Measurements from ENCODE around the gene GFI1. TPM values are rescaled to one million over a fixed set of nuclear protein-coding genes. Genes with fewer than 3 reads are reported as not detected.

The GFI1 gene
- total and polyA plus RNA-seq, 2 of the 13 experiments (the other 11 are each of a cell fraction or from before 2014, with no cell fraction given): 10.3 to 10.5 TPM

DNA sequence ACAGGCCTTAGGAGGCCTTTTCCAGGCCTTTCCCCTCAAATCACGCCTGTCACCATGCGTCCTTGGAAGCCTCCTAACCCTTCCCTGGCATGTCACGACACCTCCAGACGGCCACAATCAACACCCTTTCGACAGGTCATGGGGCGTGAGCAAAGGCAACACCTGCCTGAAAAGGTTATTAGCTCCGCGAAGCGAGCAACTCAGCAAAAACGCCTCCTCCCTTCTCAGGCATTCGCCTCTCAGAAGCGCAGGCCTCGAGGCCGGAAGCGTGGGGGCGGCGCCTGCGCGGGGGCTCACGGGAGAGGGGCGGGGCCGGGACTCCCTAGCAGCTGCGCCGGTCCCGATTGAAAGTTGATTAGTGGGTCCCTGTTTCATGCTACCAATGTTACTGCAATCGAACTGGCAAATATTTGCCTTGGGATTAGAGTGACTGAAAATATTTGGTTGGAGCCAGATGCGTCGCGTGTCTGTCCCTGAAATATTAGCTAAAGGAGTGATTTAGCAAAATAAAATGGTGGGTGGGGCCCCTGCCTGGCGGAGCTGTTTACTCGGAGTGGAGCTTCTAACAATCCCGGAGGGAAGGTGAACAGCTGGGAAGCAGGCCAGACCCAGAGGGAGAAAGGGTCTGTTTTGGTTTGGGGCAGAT, 44.9 kb downstream of the GFI1 start (continued):
- TF ChIP-seq, protein P1, sequence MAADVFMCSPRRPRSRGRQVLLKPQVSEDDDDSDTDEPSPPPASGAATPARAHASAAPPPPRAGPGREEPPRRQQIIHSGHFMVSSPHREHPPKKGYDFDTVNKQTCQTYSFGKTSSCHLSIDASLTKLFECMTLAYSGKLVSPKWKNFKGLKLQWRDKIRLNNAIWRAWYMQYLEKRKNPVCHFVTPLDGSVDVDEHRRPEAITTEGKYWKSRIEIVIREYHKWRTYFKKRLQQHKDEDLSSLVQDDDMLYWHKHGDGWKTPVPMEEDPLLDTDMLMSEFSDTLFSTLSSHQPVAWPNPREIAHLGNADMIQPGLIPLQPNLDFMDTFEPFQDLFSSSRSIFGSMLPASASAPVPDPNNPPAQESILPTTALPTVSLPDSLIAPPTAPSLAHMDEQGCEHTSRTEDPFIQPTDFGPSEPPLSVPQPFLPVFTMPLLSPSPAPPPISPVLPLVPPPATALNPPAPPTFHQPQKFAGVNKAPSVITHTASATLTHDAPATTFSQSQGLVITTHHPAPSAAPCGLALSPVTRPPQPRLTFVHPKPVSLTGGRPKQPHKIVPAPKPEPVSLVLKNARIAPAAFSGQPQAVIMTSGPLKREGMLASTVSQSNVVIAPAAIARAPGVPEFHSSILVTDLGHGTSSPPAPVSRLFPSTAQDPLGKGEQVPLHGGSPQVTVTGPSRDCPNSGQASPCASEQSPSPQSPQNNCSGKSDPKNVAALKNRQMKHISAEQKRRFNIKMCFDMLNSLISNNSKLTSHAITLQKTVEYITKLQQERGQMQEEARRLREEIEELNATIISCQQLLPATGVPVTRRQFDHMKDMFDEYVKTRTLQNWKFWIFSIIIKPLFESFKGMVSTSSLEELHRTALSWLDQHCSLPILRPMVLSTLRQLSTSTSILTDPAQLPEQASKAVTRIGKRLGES (CRISPR knock-in tag; IDR thresholded peaks at IDR 0.05; ENCODE audit: borderline replicate concordance): no peak

- ATAC-seq: no peak
- POLR2A ChIA-PET: interaction anchor here (0.9 to 2.1 kb wide), 9 partner anchors 9 to 390 kb away, joined by 3 to 24 read pairs (median 4); partner anchors contain the start of genes EVI5, GFI1, GLMN and RPAP2
- no peak for TF ChIP-seq ISX (CRISPR knock-in tag; conservative IDR thresholded peaks at IDR 0.05)
- no peak for TF ChIP-seq EP300 (IDR thresholded peaks at IDR 0.05; ENCODE audit: low read depth in 2 of 2, low read length in 2 of 2)
- no peak for TF ChIP-seq EP300 (CRISPR knock-in tag; IDR thresholded peaks at IDR 0.05; ENCODE audit: borderline replicate concordance)
- TF ChIP-seq HNRNPK (IDR thresholded peaks at IDR 0.05; ENCODE audit: low read depth, low read length, poor library complexity, severe bottlenecking): peak; percentile 46
- TF ChIP-seq PCBP2 (optimal IDR thresholded peaks at IDR 0.05; ENCODE audit: low read depth, low read length, poor library complexity, severe bottlenecking): peak; percentile 51
- TF ChIP-seq, protein P2, sequence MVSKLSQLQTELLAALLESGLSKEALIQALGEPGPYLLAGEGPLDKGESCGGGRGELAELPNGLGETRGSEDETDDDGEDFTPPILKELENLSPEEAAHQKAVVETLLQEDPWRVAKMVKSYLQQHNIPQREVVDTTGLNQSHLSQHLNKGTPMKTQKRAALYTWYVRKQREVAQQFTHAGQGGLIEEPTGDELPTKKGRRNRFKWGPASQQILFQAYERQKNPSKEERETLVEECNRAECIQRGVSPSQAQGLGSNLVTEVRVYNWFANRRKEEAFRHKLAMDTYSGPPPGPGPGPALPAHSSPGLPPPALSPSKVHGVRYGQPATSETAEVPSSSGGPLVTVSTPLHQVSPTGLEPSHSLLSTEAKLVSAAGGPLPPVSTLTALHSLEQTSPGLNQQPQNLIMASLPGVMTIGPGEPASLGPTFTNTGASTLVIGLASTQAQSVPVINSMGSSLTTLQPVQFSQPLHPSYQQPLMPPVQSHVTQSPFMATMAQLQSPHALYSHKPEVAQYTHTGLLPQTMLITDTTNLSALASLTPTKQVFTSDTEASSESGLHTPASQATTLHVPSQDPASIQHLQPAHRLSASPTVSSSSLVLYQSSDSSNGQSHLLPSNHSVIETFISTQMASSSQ (IDR thresholded peaks at IDR 0.05; ENCODE audit: low read depth): no peak
- TF ChIP-seq, protein P2 (CRISPR knock-in tag; IDR thresholded peaks at IDR 0.05; ENCODE audit: borderline replicate concordance): no peak
- TF ChIP-seq ZNF160 (CRISPR knock-in tag; IDR thresholded peaks at IDR 0.05): no peak
- TF ChIP-seq ZNF124 (CRISPR knock-in tag; IDR thresholded peaks at IDR 0.05): 0 out of 2 replicates have a peak, but pooled peaks have one; percentile 7
- 0 out of 2 replicates have a peak, but pooled peaks have one; percentile 24 for TF ChIP-seq POGK (CRISPR knock-in tag; conservative IDR thresholded peaks at IDR 0.05)
- TF ChIP-seq PRPF4 (IDR thresholded peaks at IDR 0.05; ENCODE audit: low read depth, low read length, poor library complexity, severe bottlenecking): peak; percentile 97
Measured at GRCh38 chr1:92441316-92441696, 45.4 kb downstream of the GFI1 start.

More at GRCh38 chr1:92441316-92441696, 45.4 kb downstream of the GFI1 start:
- WGBS (ENCODE audit: low lambda C conversion rate): 69% methylated on average over 9 of the region's 9 CpGs
- no peak for FAIRE-seq
- Histone ChIP-seq H3K36me3 (replicated peaks in 1 of 2; ENCODE audit: control insufficient read depth in 1 of 2, insufficient read depth in 2 of 2, low read length in 2 of 2) (no peaks in the 10 kb centered on the region), H4K20me1 (ENCODE audit: insufficient read depth, low read length) (no peaks in the 10 kb centered on the region), H3K27ac (ENCODE audit: extremely low read length, insufficient read depth, low read length) (peak overlapping the region; percentile 82), H2AFZ (ENCODE audit: low read length) (peak overlapping the region; percentile 85), H3K4me3 (replicated peaks in 1 of 3; ENCODE audit: insufficient read depth in 1 of 3, low read depth in 2 of 3, low read length in 3 of 3) (peak overlapping the region; percentile 54 to 76 (median 61)), H3K4me2 (ENCODE audit: low read depth, low read length) (peak overlapping the region; percentile 84), H3K79me2 (ENCODE audit: insufficient read depth, low read length) (no peaks in the 10 kb centered on the region), H3K27me3 (ENCODE audit: control insufficient read depth in 1 of 2, insufficient read depth in 2 of 2, low read length in 2 of 2) (peaks cover 0 to 4% of the 10 kb centered on the region in 2 experiments; a peak in 1 of 5 replicates), H3K9ac (ENCODE audit: insufficient read depth, low read depth, low read length) (peak overlapping the region; percentile 79), H3K9me3 (ENCODE audit: low read length) (no peaks in the 10 kb centered on the region), H3K4me1 (ENCODE audit: insufficient read depth, low read length) (peaks cover 20% of the 10 kb centered on the region)
- DNase-seq (ENCODE audit: low spot score): no peak
- in situ Hi-C loops (cut with HindIII; ENCODE audit: extremely low pct_ligation_motif_present, low pct_unique_long_range_greater_than_20kb) (no loop called here), intact Hi-C loops (cut with micrococcal nuclease; ENCODE audit: unreplicated experiment) (no loop called here)
- CTCF ChIA-PET (ENCODE audit: low intra/inter-chr PET ratio, low total read pairs): no interaction called here
- TSS peak; percentile 96 for BruUV-seq (replicated peaks)

All from HepG2 (cell line).